ENCODE data around the gene SLC4A5. TPM values are rescaled to one million over a fixed set of nuclear protein-coding genes. Genes with fewer than 3 reads are reported as not detected.

The SLC4A5 gene
- total RNA-seq, 1 donor: under 0.01 TPM

- no peak for TF ChIP-seq CTCF (IDR thresholded peaks at IDR 0.05; ENCODE audit: insufficient read depth, low read depth, low read length)
- no peak for DNase-seq (ENCODE audit: low read depth)
- no peak overlapping the region for H3K4me3 ChIP-seq (ENCODE audit: low read depth, low read length)
Observed at GRCh38 chr2:74246496-74247195, 96.6 kb downstream of the SLC4A5 start.

- TF ChIP-seq CTCF (IDR thresholded peaks at IDR 0.05; ENCODE audit: insufficient read depth, low read depth, low read length): no peak
- DNase-seq (ENCODE audit: low read depth): no peak
- H3K4me3 ChIP-seq (ENCODE audit: low read depth, low read length): no peak overlapping the region
Observed at GRCh38 chr2:74244286-74244685, 98.9 kb downstream of the SLC4A5 start.

- DNase-seq (ENCODE audit: low read depth): no peak
Observed at GRCh38 chr2:74242354-74243071, 100.7 kb downstream of the SLC4A5 start.

GRCh38 chr2:74239346-74239745, 103.9 kb downstream of the SLC4A5 start:
- no peak for DNase-seq (ENCODE audit: low read depth)
- TF ChIP-seq CTCF (IDR thresholded peaks at IDR 0.05; ENCODE audit: insufficient read depth, low read depth, low read length): no peak
- H3K4me3 ChIP-seq (ENCODE audit: low read depth, low read length): no peak overlapping the region

More at GRCh38 chr2:74242354-74243071, 100.7 kb downstream of the SLC4A5 start:
- no peak overlapping the region for H3K4me3 ChIP-seq (ENCODE audit: low read depth, low read length)
- TF ChIP-seq CTCF (IDR thresholded peaks at IDR 0.05; ENCODE audit: insufficient read depth, low read depth, low read length): no peak

- no peak for TF ChIP-seq CTCF (IDR thresholded peaks at IDR 0.05; ENCODE audit: insufficient read depth, low read depth, low read length)
- no peak overlapping the region for H3K4me3 ChIP-seq (ENCODE audit: low read depth, low read length)
- peak; percentile 73 for DNase-seq (ENCODE audit: low read depth)
Observed at GRCh38 chr2:74238879-74239278, 104.3 kb downstream of the SLC4A5 start.

GRCh38 chr2:74235041-74235440, 108.2 kb downstream of the SLC4A5 start:
- DNase-seq (ENCODE audit: low read depth): no peak
- no peak overlapping the region for H3K4me3 ChIP-seq (ENCODE audit: low read depth, low read length)
- TF ChIP-seq CTCF (IDR thresholded peaks at IDR 0.05; ENCODE audit: insufficient read depth, low read depth, low read length): no peak
